Measurements from ENCODE around the gene RBL2. TPM values are rescaled to one million over a fixed set of nuclear protein-coding genes. Genes with fewer than 3 reads are reported as not detected.

Gene RBL2
- total and polyA plus RNA-seq, 2 of the 8 experiments (the other 6 are each of a cell fraction or from before 2014, with no cell fraction given) = 13.9 to 22.1 TPM

GRCh38 chr16:53417011-53417410, 17.3 kb upstream of the RBL2 start:
- Histone ChIP-seq H3K9ac (replicated peaks in 1 of 4; ENCODE audit: extremely low read depth in 1 of 4, low read depth in 3 of 4, low read length in 3 of 4) (no peak overlapping the region), H3K4me2 (ENCODE audit: insufficient read depth in 1 of 2, low read depth in 2 of 2, low read length in 2 of 2) (no peak overlapping the region), H3K4me3 (ENCODE audit: extremely low read depth in 1 of 4, insufficient read depth in 2 of 4, low read depth in 3 of 4, low read length in 4 of 4) (no peak overlapping the region), H3K79me2 (ENCODE audit: control insufficient read depth in 1 of 2, insufficient read depth in 2 of 2, low read length in 2 of 2) (no peaks in the 10 kb centered on the region), H3K23me2 (ENCODE audit: low read depth, low read length) (peaks cover 2% of the 10 kb centered on the region; the same call in 1 of the 2 replicates), H2BK5ac (ENCODE audit: low read depth, low read length) (no peak overlapping the region), H2BK15ac (ENCODE audit: low read length) (no peak overlapping the region), H2BK12ac (ENCODE audit: low read depth, low read length) (no peak overlapping the region), H3K4me1 (replicated peaks in 1 of 4; ENCODE audit: control insufficient read depth in 3 of 4, insufficient read depth in 4 of 4, low read length in 3 of 4) (peaks cover 0 to 6% (median 1%) of the 10 kb centered on the region in 4 experiments; a peak in 2 of 7 replicates), H3K14ac (ENCODE audit: insufficient read length) (no peak overlapping the region), H4K91ac (replicated peaks; ENCODE audit: insufficient read length, low read length) (no peak overlapping the region), H3K23ac (ENCODE audit: insufficient read length) (no peak overlapping the region), H2AFZ (ENCODE audit: low read length) (peak overlapping the region; percentile 96), H4K5ac (ENCODE audit: insufficient read length, low read depth, low read length) (no peak overlapping the region), H3K27ac (ENCODE audit: low read depth, low read length) (no peak overlapping the region), H4K20me1 (replicated peaks in 1 of 2; ENCODE audit: control insufficient read depth in 1 of 2, insufficient read depth in 2 of 2, low read length in 2 of 2) (no peaks in the 10 kb centered on the region), H3K9me3 (ENCODE audit: insufficient read depth in 2 of 2, low read depth in 1 of 2, low read length in 1 of 2) (peaks cover 11 to 12% of the 10 kb centered on the region in 2 experiments; a peak in 3 of 4 replicates), H3K79me1 (ENCODE audit: low read depth, low read length) (no peaks in the 10 kb centered on the region), H2AK5ac (ENCODE audit: low read depth, low read length) (no peak overlapping the region), H2BK120ac (replicated peaks; ENCODE audit: low read depth, low read length) (no peak overlapping the region), H2BK20ac (ENCODE audit: low read length) (no peak overlapping the region), H3K18ac (ENCODE audit: extremely low read depth, low read length) (no peak overlapping the region), H4K8ac (ENCODE audit: extremely low read depth, insufficient read depth, low read length) (no peak overlapping the region), H3K27me3 (replicated peaks in 1 of 4; ENCODE audit: control insufficient read depth in 3 of 4, extremely low read depth in 1 of 4, insufficient read depth in 3 of 4, low read length in 3 of 4) (no peaks in the 10 kb centered on the region), H3K36me3 (ENCODE audit: control insufficient read depth in 2 of 4, insufficient read depth in 4 of 4, low read length in 3 of 4) (no peaks in the 10 kb centered on the region; a peak in 1 of 8 replicates), H3K4ac (replicated peaks; ENCODE audit: insufficient read length, low read depth, low read length) (no peak overlapping the region), H3K56ac (replicated peaks; ENCODE audit: insufficient read length, low read depth, low read length) (no peak overlapping the region)
- CTCF ChIA-PET (ENCODE audit: partially characterized antibody) = interaction anchor here (0.6 to 0.8 kb wide), 2 partner anchors 31 to 621 kb away, joined by 3 read pairs; no protein-coding TSS in a partner anchor
- FAIRE-seq (no peak), DNase-seq (ENCODE audit: low read depth in 1 of 2, low spot score in 2 of 2) (no peak)
- TF ChIP-seq MAFK (IDR thresholded peaks at IDR 0.05; ENCODE audit: low read depth, low read length) = no peak
- TF ChIP-seq, protein P1, sequence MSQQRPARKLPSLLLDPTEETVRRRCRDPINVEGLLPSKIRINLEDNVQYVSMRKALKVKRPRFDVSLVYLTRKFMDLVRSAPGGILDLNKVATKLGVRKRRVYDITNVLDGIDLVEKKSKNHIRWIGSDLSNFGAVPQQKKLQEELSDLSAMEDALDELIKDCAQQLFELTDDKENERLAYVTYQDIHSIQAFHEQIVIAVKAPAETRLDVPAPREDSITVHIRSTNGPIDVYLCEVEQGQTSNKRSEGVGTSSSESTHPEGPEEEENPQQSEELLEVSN (IDR thresholded peaks at IDR 0.05) = no peak
- TF ChIP-seq, protein P2, sequence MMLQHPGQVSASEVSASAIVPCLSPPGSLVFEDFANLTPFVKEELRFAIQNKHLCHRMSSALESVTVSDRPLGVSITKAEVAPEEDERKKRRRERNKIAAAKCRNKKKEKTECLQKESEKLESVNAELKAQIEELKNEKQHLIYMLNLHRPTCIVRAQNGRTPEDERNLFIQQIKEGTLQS (IDR thresholded peaks at IDR 0.05; ENCODE audit: insufficient read depth, low read depth, low read length) = no peak
- TF ChIP-seq BACH1 (IDR thresholded peaks at IDR 0.05; ENCODE audit: low read length) = no peak
- TF ChIP-seq, protein P3, sequence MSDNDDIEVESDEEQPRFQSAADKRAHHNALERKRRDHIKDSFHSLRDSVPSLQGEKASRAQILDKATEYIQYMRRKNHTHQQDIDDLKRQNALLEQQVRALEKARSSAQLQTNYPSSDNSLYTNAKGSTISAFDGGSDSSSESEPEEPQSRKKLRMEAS (IDR thresholded peaks at IDR 0.05) = no peak
- no peak for TF ChIP-seq KDM4A (IDR thresholded peaks at IDR 0.05; ENCODE audit: low read depth, low read length, severe bottlenecking)
- no peak for TF ChIP-seq CEBPB (IDR thresholded peaks at IDR 0.05; ENCODE audit: low read depth, low read length)
- TF ChIP-seq POU5F1 (IDR thresholded peaks at IDR 0.05; ENCODE audit: low read depth, low read length) = no peak
- TF ChIP-seq FOSL1 (IDR thresholded peaks at IDR 0.05; ENCODE audit: insufficient read depth, low read depth, low read length) = no peak
- no peak for TF ChIP-seq SIX5 (IDR thresholded peaks at IDR 0.05; ENCODE audit: low read depth, low read length)
- TF ChIP-seq TBP (IDR thresholded peaks at IDR 0.05; ENCODE audit: low read depth, low read length) = no peak
- no peak for TF ChIP-seq CHD2 (IDR thresholded peaks at IDR 0.05; ENCODE audit: low read length)
- POLR2A ChIA-PET (ENCODE audit: partially characterized antibody) = interaction anchor here (0.8 to 0.9 kb wide), 2 partner anchors 12 to 29 kb away, joined by 3 to 4 read pairs; no protein-coding TSS in a partner anchor
- WGBS, 2 experiments (ENCODE audit: extremely low coverage in 1 of 2, insufficient coverage in 1 of 2, insufficient read length in 1 of 2, insufficient replicate concordance in 2 of 2, low coverage in 1 of 2, low lambda C conversion rate in 2 of 2, missing lambda C conversion rate in 1 of 2) = 79% methylated on average over 4 of the region's 4 CpGs; no CpG with 5 or more reads in 1 of the 2 experiments
